ENCODE measurements around the gene SLC16A12. TPM values are rescaled to one million over a fixed set of nuclear protein-coding genes. Genes with fewer than 3 reads are reported as not detected.

SLC16A12 gene
- total RNA-seq, 1 experiment from 2014 or later, result 0.50 TPM

DNA sequence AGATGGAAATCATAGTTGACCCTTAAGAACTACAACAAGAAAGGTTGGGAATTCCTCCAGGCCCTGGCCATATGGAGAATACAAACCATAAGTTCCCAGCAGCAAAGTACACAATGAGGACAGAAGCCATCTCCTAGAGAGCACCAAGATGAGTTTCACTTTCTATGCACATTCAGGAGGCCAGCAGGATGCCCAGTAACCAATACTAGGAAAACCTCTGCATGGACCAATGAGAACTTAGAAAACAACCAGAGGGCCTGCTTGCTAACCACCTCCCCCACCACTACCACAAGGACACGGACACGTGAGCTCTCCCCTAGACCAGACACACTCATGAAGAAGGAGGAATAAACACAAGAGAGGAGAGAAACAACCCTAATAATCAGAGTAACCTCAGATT lies 64.8 kb downstream of the SLC16A12 start:
- DNase-seq (ENCODE audit: low spot score), result no peak

DNA sequence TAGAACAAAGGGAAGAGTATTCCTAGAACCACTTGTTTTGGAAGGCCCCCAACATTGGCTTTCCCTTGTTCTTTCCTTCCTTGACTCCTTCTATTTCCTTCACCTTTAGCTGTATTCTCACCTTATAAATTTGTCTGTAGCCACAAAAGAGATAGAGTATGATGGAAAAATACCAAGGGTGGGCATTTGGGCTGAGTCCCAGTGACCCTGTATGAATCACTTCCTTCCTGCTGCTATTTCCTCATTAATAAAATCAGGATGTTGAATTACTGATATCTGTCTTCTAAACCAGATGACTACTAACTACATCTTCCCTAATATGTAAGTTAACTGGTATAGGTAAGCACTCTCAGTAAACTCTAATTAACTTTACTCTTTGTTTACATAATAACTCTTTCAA lies 65.9 kb downstream of the SLC16A12 start:
- peak; percentile 31 for DNase-seq (ENCODE audit: low spot score)

DNA sequence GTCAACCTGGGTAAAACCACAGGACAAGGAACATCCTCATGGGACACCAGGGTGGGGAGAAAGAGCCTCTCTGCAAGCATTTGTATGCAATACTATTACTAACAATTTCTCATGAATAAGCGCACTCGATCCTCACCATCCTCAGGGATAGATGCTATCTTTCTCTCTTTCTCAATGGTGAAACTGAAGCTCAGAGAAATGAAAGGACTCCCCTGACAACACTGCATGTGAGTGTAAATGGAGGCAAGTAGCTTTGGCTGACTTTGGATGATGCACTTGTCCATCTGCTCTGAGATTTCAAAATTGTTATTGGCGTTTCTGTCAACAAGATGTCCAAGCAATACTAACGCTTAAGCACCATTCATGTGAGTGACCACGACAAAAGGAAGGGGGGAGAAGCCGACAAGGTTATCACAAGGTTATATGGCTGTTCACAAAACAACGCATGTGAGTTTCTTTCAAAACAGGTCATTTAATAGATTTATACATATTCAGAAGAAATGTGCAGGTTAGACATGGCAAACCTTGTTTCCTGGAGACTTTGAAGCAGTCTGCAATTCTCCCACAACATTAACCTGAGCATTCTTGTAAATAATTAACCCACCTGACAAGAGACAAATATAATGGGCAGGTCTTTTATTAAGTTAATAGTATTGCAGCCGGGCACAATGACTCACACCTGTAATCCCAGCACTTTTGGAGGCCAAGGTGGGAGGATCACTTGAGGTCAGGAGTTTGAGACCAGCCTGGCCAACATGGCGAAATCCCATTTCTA lies 67.0 kb downstream of the SLC16A12 start:
- DNase-seq (ENCODE audit: low spot score), result no peak

DNA sequence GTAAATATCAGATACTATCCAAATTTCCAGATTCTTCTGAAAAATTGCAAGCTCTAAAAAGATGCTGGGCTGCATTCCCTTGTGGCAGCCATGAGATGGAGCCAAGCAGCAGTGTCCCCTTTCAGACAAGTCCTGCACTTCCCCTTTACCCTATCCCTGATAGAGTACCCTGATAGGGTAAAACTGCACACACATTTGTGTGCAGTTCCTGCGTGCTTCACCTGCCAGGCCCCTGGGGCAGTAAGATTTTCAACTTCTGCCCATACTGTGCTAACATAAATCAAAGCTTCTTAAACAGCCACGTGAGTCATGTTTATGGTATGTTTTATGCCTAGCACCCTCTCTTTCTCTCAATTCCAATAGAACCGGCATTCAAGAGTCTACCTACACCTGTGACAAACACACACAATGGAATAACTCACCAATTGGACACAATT lies 68.8 kb downstream of the SLC16A12 start:
- DNase-seq (ENCODE audit: low spot score), result peak; percentile 74

DNA sequence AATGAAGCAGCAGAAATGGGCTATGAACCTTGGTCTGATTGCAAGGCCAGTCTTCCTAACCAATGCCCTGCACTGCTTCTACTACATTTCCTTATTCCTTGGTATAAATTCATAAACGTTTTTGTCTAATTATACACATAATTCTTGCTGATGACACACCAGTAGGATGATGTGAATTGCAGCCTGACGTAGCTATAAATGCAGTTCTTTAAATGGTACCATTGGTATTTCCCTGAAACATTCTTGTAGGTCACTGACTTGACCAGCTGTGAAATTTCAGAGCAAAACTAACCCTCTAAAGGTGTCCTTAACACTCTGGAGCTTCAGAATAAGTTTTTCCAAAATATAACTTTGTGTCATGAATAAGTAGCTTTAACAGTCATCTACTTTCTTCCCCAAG lies 70.2 kb downstream of the SLC16A12 start:
- DNase-seq (ENCODE audit: low spot score), result no peak

DNA sequence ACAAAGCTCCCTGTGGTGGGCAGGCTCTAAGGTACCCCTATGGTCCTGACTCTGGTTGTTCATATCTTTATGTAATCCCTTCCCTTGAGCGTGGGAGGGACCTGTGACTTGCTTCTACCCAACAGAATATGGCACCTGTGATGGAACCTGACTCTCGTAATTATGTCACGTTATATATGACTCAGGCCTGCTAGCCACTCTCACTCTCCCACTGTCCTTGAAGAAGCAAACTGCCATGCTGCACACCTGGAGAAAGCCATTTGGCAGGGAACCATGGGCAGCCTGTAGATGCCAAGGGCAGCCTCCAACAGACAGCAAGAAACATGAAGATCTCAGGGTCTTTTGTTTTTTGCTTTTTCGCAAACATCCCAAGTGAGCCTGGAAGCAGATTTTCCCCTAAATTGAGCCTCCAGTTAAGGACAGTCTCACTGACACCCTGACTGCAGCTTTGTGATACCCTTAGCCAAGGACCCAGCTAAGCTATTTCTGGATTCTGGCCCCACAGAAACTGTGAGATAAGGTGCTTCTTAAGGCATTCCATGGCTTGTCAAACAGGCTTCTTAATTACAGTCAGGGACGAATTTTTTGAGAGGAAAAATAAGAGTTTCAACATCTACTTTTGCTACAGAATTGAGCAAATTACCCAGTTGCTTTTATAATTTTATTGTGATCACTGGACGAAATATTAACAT lies 71.4 kb downstream of the SLC16A12 start:
- no peak for DNase-seq (ENCODE audit: low spot score)

DNA sequence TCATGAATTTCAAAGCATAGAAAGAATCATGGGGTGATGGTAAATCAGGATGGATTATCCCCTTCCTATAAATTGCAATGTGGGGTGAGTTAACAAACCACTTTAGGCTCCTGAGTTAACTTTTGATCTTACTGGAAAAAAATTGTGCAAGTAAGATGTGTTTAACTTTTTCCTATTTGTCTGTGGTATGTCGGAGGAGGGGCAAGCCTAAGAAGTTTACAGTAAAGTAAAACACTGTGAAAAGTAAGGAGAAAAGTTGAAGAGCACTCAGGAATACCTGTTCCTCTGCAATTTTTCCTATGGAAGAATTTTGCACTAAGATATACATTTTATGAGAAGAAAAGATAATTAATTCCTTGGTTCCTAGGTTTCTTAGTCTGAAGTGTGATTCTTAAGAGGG lies 76.6 kb downstream of the SLC16A12 start:
- no peak for DNase-seq (ENCODE audit: low spot score)

DNA sequence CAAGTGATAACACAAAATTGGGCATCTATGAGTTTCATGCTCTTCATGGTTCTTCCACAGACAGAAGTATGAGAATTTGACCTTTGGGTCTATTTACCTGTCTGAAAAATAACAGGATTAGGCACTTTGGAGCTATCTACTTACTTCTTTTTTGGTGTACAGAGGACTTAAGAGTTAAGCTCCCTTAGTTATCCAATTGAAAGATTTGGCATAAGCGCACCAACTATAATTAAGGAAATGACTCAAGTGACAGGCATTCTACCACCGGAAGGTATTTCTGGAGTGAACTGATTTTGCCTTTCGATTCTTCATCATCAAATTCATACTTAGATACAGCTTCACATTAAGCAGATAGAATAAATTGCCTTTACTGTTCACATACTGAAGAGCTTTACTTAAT lies 77.1 kb downstream of the SLC16A12 start:
- DNase-seq (ENCODE audit: low spot score), result peak; percentile 85

DNA sequence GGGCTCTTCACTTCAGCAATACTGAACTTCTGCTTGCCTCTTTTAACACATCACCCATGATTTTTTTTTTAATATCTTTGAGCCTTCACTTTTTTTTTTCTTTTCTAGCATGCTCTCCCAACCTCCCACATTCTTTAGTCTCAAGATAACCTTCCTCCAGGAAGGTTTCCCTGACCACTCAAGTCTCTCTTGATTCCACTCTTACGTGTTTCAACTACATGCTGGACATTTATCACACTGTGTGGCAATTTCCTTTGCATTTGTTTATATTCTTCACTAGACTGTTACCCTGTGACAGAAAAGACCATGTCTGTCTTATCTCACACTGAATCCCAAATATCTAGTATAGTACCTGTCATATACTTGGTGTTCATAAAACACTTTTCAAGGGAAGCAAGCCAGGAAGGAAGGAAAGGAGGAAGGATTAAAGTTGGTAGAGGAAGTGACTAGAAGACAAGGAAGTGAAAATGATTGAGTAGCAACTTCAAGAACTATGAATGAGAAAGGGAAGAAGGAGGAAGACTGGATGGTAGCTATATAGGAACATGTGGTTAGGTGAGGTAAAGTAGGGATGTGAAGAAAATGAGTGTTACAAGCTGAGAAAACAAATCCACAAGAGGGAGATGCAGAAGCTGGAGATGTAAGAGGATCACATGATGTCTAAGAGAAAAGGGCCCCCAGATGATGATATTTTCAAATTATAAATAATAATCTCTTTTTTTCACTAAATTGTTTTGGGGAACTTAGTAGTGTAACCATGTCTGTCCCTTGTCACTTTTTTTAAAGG lies 80.6 kb downstream of the SLC16A12 start:
- DNase-seq (ENCODE audit: low spot score), result no peak

DNA sequence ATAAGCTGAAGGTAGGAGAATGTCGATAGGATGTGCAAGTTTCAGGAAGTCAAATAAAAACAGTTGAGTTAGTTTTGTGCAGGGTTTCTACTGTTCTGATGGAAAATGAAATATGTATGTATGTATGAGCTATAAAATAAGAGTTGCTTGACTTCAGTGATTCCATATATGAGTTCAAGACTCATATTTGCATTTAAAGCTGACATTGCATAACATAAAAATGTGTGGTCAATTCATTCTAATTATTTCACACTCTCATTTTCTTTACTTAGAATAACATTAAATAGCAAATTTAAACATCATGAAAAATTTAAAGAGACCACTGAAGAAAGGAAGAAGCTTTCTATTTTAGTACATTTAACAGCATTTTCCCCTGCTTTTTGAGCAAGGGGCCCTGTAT lies 83.2 kb downstream of the SLC16A12 start:
- no peak for DNase-seq (ENCODE audit: low spot score)

DNA sequence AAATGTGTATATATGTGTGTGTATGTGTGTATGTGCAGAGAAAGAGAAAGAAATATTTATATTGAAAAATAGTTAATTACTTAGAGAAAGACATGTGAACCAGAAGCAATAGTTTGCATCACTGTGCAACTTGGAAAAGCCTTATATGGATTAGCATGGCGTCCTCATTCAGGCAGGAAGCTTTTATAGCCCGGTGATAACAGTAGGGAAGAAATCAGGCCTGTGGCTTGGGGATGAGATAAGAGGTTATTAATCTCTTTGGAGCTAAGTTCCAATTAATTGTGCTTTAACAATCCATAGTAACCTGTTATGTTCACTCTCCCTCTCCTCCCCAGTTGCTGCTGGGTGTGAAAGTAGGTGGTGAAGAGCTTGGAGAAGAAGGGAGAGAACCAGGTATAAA lies 84.5 kb downstream of the SLC16A12 start:
- DNase-seq (ENCODE audit: low spot score), result no peak

DNA sequence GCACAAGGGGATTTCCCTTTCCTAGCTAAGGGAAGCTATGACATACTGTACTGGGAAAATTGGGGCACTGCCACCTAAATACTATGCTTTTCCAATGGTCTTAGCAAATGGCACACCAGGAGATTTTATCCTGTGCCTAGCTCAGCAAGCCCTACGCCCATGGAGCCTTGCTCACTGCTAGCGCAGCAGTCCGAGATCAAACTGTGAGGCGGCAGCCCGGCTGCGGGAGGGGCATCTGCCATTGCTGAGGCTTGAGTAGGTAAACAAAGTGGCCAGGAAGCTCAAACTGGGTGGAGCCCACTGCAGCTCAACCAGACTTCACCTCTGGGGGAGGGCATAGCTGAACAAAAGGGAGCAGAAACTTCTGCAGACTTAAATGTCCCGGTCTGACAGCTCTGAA lies 90.6 kb downstream of the SLC16A12 start:
- DNase-seq (ENCODE audit: low spot score), result peak; percentile 32

DNA sequence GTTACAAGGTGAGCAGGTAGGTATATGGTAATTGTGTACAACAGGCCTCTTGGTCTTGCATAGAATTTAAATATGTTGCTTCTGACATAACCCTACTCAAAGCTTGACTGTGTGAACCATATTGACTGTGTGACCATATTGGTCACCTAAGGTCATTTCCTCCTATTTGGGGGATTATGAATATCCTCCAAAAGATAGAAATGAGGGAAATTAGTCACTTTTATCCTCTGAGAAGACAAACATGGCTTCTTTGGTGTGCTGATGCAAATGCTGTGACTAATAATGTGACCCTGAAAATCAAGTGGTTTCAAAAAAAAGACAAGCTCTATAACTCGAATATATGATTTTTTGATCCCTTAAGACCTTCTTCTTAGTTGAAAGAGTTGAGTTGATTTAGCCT lies 93.1 kb downstream of the SLC16A12 start:
- DNase-seq (ENCODE audit: low spot score), result no peak

DNA sequence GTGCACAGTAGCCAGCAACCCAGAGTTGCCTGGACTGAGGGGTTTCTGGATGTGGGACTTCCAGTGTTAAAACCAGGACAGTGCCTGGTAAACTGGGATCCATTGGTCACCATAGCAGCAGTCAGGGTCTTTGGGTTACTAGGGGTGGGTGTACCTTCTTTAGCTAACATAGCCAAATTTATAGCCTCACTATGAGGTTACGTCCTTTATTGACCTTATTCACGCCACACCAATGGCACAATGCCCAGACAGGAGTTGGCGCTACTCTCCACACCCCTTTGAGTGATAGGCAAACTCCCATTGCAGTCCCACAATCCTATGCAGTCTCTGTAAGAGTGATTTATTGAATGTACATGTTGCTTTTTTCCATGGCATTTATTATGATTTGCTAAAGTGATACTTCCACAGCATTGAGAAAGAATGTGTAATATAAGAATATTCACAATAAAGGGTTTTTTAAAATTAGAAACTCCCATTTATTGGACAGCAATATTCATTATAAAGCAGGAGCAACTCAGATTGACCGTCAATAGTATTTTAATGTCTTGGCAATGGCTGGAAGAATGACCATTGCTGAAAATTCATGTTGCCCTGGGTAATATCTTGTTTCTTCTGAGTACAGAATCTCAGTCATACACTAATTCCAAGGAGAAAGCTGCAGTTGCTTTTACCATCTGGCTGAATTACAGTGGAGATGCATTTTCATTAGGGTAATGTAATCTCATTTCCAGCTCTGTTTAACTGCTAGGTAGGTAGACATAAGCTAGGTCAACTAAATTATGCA lies 95.0 kb downstream of the SLC16A12 start:
- peak; percentile 29 for DNase-seq (ENCODE audit: low spot score)

DNA sequence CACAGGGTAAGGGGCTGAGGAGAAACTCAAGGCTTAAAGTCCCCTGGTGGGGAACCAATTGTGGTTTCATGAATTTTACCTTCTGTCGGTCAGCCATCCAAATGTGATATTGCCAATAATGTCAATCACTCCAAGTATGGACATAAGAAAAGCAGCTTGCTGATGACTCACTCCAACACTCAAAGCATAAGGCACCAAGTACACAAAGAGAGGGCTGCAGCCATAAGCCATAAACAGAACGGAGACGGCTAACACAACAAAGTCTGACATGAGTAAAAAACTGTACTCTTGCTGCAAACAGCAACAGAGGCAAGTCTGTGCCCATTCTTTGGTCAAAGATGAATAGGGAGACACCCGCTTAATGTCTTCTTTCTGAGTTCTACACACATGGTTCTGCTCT lies 96.9 kb downstream of the SLC16A12 start:
- DNase-seq (ENCODE audit: low spot score), result no peak

DNA sequence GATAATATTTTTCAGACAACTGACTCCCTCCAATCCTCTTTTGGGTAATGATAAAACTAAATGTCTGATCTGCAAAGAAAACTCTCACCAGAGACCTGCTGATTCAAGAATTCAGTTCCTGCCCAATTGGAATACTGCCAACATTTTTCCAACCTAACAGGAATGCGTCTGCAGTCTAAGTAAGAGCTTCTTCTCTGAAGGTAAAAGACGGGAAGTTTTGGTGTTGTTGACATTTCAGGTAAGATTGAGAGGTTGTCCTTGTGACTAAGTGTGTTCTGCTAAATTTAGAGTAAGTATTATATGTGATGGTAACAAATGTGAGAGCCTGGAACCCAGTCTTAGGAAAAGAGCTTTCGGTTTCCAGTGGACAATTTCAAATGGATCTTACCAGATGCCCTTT lies 103.4 kb downstream of the SLC16A12 start:
- peak; percentile 57 for DNase-seq (ENCODE audit: low spot score)

DNA sequence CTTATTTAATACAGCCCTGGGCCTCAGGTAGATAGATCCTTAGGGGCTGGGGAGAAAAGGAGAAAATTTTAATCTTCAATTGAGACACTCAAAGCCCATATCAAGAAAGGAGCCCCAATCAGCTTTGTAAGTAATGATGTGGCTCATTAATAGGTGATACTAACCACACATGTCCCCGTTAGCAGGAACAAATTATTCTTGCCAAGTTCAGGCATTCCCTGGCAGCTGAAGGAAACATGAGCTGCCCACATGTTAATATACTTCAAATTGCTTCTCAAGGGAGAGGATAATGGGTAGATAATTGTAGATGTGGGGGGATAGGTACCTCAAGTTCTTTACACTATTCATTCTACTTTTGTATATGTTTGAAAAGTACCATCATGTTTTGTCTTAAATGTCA lies 106.5 kb downstream of the SLC16A12 start:
- no peak for DNase-seq (ENCODE audit: low spot score)

DNA sequence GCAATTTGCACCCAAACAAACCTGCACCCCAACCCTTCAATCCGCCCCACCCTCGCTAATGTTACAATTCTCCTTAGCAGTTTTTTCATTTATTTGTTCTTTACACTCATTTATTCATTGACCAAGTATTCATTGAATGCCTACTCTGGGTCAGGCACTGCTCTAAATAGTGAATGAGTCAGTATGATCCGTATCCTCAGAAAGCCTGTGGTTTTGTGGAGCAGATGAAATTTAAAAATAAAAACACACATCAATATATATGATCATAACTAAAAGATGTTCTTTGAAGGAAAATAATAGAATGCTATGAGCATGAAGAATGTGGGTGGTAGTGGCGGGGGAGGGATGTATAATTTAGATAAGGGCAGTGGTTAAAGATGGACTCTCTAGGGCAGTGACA lies 107.8 kb downstream of the SLC16A12 start:
- DNase-seq (ENCODE audit: low spot score), result peak; percentile 49

DNA sequence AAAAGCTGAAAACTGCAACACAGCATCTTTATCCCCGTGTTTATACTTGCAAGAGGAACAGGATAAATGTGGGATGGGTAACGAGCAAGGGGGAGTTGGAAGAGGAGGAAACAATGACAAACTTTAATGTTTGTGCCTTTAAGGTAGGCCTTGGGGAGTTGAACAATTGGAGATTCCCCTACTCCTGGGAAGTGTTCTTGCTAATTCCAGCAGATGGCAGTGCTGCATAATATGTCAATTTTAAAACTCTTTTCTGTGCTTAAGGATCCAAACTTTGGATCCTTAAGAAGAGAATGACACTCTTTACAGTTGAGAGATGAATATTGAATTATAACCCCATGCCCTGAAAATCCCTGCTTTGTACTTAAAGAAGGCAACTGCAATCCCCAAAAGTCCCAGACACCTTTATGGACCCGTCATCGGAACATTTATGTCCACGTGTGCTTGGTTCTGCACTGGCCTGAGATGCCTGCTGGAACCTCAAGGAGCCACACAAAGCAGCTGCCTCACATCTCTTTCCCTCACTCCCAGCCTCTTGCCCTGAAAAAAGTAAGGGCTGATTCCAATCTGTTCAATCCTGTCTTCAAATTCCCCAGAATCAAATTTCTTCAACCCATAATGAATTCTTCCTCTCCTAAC lies 109.0 kb downstream of the SLC16A12 start:
- peak; percentile 59 for DNase-seq (ENCODE audit: low spot score)

DNA sequence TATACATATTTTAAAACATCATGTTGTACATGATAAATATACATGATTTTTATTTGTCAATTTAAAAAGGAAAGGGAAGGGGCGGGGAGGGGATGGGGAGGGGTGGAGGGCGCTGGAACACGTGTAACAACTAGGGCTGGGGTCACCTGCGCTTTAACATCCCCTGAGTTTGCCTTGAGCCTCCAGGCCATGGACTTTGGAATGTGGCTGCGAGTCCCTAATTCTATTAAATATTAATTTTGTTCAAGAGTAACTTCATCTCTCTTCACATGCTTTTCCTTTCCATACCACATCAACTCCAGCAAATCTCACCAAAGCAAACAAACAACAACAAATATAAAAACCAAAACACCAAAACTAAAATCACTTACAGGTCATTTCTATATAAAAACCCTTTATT lies 110.4 kb downstream of the SLC16A12 start:
- no peak for DNase-seq (ENCODE audit: low spot score)

DNA sequence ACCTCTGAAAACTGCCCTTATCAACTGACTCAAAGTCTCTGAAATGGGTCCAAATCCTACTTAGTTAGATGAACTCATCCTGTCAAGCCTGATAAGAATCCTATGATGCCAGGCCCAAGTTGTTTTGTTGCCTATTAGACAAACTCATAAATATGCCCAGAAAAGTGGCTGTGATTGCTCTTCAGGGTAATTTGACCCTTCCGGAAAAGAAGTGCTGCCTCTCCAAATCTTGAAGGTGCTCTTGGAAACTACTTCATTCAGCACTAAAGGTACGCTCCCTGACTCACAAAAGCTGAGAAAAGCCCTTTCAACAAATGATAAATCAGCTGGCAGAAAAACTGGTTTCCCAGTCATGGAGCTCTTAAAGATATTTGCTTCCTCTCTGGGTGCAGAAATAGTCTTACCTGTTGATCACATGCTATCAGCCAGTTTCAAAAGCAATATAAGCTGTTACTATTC lies 114.3 kb downstream of the SLC16A12 start:
- no peak for DNase-seq (ENCODE audit: low spot score)
